HG03571 (cell line): ENCODE measurements around the gene SYNE4.
"Not testable (repeated sequence)": the region's sequence is repeated elsewhere in the genome, so short reads cannot be mapped to it uniquely, and the experiment has no call there.

Experiments
- ATAC-seq: cut with Tn5 transposase; IDR thresholded peaks from one replicate; pipeline ENCODE4 v1.9.1; 2021; ENCODE audit not compliant: unreplicated experiment

The SYNE4 gene

DNA sequence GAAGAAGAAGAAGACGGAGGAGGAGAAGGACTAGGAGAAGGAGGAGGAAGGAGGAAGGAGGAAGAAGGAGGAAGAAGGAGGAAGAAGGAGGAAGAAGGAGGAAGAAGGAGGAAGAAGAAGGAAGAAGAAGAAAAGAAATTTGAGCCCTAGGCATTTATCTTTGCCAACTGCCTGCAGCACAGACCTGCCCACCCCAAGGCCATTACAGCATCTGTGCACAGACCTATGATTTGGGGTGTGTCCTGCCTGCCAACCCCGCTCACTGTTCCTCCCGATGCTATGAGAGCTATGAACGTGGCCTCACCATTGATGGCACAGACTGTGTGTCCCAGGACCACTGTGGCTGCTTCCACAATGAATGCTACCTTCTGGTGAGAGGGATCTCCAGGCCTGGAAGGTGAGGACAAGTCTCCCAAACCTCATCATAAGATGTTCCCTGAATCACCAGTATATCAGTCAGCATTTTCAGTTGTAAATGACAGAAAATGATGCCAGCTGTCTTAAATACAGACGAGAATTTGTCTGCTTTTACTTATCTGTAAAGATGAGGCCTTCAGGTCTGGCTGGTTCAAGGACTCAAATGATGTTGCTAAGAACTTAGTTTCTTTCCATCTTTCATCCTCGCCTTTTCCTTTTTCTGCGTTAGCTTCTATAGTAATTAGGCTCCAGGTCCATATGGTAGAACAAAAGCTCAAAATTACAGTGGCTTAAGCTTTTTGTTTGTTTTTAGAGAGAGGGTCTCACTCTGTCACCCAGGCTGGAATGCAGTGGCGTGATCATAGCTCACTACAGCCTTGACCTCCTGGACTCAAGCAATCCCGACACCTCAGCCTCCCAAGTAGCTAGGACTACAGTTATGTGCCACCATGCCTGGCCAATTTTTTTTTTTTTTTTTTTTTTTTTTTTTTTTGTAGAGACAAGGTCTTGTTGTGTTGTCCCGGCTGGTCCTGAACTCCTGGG lies 17.6 kb downstream of the SYNE4 start:
- no peak for ATAC-seq

DNA sequence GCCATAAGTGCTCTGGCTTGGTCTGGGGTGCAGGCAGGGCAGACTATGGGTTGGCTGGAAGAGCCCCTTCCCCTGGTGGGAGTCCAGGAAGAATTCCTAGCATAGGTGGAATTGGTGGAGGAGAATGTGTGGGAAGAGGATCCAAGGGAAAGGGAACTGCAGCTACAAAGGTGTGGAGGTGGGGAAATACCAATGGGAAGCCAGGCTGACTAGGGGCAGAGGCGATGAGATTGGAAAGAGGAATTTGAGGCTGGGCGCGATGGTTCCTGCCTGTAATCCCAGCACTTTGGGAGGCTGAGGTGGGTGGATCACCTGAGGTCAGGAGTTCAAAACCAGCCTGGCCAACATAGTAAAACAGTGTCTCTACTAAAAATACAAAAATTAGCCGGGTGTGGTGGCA lies 18.5 kb downstream of the SYNE4 start:
- no peak for ATAC-seq

DNA sequence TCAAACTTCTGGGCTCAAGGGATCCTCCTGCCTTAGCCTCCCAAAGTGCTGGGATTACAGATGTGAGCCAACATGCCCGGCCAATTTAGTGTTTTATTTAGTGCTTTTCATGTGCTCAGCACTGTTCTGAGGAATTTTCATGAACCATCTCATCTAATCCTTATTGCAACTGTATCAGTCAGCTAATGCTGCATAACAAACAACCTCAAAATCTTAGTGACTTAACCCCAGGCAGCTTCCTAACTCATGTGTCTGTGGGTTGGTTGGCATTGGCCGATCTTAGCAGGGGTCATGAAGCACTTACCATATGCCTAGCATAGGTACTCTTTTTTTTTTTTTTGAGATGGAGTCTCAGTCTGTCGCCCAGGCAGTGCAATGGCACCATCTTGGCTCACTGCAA lies 19.8 kb downstream of the SYNE4 start:
- ATAC-seq = no peak

DNA sequence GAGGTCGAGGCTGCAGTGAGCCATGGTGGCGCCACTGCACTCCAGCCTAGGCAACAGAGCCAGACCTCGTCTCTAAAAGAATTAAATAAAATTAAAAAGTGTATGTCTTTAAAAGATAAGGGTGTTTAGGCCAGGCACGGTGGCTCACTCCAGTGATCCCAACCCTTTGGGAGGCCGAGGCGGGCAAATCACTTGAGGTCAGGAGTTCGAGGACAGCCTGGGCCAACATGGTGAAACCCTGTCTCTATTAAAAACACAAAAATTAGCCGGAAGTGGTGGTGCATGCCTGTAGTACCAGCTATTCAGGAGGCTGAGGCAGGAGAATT lies 21.1 kb downstream of the SYNE4 start:
- ATAC-seq = no peak

DNA sequence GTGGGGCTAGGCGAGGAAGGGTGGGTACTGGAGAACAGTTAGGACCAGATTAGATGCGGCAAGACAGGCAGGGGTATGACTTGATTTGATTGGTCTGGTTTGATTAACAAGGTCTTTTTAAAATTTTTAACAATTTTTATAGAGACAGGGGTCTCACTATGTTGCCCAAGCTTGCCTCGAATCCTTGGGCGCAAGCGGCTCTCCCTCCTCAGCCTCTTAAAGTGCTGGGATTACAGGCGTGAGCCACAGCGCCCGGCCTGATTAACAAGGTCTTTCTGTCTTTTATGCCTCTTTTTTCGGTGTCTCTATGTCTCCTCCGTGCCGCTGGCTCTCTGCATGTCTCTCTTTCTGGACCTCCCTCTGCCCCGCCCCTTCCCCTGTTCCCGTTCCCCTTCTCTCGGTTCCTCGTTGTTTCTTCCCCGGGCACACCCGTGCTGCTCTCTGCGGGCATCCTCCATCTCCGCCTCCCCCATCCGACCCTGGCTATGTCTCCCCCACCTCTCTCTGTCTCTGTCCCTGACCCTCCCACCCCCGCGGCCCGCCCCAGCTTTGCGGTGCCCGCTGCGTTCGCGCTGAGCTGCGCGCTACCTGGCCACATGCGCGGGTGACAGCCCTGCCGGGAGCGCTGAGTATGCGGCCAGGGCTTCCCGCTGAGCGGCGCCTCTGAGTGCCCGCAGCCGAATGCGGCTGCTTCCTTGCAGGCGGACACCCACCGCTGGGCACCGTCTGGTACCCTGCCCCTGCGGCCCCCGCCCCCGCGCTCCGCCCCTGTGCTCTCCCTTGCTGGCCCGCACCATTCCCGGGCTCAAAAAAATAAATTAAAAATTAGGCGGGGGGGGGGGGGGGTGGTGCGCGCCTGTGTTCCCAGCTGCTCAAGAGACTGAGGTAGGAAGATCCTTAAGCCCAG lies 21.7 kb downstream of the SYNE4 start:
- no peak for ATAC-seq

DNA sequence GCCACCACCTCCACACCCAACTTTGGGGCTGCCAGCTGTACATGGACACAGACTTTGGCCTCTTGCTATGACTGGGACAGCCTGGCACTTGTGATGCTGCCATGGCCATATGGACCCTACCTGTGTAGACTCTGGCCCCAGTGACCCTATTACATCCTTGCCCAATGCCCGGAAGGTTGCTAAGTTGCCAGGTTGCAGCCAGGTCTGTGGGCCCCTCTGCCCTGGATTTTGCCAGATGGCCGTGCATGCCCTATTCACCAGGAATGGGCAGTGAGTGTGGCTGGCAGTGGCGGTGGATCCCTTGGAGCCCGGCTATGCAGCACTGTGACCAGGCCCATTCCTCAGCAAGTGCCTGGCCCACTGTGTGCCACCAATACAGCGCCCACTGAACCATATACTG lies 22.5 kb downstream of the SYNE4 start:
- no peak for ATAC-seq

DNA sequence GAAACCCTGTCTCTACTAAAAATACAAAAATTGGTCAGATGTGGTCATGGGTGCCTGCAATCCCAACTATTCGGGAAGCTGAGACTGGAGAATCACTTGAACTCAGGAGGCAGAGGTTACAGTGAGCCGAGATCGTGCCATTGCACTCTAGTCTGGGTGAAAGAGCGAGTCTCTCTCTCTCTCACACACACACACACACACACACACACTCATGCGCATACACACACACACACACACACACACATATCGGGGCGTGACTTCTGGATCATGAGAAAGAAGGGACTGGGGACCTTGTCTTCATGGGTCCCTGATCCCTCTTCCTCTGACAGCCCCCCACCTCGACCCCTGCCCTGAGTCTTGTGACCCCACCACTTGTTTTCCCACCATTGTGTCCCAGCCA lies 25.4 kb downstream of the SYNE4 start:
- no peak for ATAC-seq

DNA sequence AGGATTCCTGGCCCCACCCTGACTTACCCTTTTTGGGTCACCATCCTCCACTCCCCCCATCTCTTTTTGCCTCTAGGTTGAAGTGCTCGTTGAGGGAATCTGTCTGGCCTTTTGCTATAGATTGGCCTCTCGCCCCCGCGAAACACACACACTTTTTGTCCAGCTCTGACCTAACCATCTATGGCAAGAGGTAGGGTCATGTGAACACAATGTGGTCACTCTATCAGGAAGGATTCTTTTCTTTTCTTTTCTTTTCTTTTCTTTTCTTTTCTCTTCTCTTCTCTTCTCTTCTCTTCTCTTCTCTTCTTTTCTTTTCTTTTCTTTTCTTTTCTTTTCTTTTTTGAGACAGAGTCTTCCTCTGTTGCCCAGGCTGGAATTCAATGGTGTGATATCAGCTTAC lies 27.6 kb downstream of the SYNE4 start:
- ATAC-seq = not testable (repeated sequence)

DNA sequence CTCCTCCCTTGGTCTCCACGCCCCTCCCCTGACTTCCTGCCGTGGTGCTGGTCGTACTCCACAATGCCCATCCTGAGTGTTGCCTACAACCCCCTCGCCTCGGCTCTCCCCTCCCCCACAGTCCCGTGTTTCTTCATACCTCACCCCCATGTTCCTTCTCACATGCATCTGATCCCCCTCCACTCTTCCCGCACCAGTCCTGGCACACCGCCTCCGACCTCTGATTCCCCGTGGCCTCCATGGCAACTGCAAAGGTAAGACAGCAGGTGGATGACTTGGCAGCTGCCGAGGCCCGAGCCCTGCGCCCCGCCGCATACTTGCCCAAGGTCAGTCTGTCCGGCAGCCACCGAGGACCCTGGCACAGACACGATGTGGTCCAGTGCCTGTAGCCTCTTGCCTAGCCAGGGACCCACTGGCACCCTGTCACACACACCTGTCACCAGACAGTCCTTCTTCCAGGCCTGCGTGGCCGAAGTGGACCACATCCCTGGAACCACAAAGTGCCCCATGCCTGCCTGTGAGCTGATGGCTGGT lies 29.7 kb downstream of the SYNE4 start:
- no peak for ATAC-seq

DNA sequence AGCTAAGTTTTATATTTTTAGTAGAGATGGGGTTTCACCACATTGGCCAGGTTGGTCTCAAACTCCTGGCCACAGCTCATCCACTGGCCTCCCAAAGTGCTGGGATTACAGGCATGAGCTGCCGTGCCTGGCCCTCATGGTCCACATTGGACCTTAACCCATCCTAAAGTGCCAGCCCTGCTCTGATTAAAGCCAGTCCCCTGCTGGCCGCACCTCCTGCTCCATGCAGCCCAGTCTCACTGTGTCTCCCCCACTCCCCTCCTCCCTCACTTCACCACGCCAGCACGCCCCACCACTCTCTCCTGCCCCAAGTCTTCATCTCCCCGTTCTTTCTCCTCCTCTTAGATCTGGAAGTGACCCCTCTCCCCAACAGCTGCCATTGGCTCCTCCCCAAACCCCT lies 30.3 kb downstream of the SYNE4 start:
- ATAC-seq = no peak

DNA sequence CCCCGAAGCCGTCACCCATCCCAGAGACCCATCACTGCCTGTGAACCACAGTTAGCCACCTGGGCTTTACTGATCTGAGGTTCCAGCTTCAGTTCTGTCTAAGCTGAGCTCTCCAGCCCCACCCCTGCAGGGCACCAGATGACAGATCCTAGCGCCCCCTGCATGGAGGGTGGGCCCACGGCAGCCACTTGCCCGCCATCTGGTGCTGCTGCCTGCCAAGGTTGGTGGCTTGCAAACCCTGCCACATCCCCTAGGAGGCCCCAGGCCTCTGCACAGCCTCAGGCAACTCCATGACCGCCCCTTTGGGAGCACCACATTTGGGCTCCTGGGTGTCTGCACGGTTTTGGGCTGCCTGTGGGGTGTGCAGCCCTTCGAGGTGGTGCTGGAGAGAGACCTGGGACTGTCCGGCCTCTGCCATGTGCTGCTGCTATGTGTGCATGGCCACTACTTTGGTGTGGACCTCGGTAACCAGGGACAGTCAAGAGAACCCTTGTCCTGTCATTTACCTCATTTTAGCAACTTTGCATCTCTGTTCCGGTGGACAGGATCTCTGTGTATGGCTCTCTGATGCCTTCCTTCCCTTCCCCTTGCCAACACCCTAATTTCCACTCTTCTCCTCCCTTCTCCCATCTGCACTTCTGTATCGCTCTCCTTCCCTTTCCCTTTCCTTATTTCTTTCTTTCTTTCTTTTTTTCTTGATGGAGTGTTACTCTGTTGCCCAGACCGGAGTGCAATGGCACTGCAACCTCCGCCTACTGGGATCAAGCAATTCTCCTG lies 31.0 kb downstream of the SYNE4 start:
- no peak for ATAC-seq

DNA sequence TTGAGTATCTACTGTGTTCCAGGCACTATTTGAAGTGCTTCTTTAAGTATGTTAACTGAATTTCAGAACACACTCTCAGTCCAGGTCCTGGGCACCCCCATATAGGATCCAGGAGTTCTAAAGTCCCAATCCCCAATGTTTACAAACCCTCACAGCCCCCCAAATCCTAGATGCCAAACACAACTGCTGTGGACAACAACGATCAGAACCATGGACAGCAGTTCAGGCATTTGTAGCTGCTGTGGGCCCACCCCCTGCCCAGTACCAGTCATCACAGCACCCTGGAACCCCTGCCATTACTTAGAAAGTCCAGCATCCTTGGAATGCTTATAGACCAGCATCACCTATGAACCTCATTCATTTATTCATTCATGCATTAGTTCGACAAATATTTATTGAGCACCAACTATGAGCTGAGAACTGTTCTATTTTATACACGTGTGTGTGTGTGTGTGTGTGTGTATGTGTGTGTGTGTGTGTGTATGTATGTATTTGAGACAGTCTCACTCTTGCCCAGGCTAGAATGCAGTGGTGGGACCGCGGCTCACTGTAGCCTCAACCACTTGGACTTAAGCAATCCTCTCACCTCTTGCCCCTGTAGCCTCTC lies 32.9 kb downstream of the SYNE4 start:
- no peak for ATAC-seq

DNA sequence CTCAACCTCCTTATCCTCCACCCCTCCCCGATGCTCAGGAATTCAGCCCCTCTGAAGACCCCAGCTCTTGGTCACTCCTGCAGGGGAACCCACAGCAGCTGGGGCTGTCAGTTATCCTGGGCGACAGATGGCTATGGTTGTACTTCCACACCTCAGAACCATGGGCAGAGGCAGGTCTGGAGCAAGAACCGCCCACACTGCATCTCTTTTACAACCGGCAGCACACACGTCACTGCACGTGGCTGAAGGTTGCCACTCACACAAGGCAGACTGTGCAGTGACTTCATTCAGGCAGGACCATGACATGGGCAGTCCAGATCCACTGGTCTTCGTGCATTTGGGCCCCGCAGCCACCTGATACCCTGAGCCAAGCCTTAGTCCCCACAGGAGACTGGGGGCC lies 35.1 kb downstream of the SYNE4 start:
- ATAC-seq = no peak

DNA sequence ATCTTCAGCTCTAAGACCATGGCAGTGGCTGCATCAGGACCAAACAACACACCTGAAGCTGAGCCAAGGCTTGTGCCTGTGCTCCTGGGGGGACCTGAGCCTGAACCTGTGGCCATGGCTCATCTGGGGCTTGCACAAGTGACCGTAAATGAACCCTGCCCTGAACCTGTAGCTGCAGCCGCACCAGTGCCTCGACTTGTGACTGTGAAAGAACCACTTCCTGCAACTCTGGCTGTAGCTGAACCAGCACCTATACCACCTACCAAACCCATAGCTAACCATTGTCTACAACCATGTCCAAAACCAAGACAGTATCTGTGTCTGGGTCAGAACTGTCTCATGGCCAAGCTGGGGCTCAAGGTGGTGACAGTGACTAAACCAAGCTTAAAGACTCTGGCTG lies 41.8 kb downstream of the SYNE4 start:
- no peak for ATAC-seq

DNA sequence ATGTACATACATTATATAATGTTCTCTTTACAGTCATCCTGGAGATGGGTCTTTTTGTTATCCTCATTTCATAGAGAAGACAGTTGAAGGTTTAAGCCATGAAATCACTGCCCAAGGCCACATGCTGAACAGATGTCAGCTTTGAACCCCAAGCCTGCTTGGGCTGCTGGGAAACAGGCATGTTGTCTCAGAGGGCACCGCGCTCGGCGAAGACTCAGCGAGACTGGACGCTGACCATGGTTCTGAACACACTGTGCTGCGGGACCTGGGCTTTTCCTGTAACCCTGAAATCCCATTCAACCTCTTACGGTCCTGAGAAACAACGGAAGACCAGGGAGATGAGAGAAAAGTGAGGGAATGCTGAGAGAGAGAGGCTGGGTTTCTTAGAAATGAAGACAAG lies 45.1 kb downstream of the SYNE4 start:
- no peak for ATAC-seq

DNA sequence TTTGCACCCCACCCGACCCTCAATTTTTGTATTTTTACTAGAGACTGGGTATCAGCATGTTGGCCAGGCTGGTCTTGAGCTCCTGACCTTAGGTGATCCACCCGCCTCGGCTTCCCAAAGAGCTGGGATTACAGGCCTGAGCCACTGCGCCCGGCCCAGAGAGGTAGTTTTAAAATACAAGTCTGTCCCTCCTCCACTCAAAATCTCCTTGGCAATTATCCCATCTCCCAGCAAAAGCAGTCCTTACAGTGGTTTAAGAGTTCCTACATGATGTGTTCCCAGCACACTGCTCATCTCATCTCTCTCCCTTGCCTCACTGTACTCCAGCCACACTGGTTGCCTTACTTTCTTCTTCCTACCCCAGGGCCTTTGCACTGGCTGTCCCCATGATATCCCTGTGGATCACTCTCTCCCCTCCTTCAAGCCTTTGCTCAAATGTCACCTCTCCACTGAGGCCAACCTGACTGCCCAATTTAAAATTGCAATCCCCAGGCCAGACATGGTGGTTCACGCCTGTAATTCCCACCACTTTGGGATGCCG lies 48.1 kb downstream of the SYNE4 start:
- ATAC-seq = no peak

DNA sequence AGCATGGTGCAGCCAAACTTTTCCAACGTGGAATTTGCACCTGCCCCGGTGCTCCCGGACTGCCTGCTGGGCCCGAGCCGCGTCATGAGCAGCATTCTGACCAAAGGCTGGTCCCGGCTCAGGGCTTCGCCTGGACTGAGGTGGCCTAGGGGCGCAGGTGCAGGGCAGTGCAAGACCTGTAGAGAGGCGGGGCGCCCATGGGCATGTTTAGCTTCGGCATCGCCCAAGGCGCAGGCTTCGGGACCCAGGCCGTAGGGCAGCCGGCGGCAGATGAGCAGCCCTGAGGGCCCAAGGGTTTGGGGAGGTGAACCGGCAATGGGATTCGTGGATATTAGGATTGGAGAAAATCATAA lies 48.7 kb downstream of the SYNE4 start:
- ATAC-seq = no peak

DNA sequence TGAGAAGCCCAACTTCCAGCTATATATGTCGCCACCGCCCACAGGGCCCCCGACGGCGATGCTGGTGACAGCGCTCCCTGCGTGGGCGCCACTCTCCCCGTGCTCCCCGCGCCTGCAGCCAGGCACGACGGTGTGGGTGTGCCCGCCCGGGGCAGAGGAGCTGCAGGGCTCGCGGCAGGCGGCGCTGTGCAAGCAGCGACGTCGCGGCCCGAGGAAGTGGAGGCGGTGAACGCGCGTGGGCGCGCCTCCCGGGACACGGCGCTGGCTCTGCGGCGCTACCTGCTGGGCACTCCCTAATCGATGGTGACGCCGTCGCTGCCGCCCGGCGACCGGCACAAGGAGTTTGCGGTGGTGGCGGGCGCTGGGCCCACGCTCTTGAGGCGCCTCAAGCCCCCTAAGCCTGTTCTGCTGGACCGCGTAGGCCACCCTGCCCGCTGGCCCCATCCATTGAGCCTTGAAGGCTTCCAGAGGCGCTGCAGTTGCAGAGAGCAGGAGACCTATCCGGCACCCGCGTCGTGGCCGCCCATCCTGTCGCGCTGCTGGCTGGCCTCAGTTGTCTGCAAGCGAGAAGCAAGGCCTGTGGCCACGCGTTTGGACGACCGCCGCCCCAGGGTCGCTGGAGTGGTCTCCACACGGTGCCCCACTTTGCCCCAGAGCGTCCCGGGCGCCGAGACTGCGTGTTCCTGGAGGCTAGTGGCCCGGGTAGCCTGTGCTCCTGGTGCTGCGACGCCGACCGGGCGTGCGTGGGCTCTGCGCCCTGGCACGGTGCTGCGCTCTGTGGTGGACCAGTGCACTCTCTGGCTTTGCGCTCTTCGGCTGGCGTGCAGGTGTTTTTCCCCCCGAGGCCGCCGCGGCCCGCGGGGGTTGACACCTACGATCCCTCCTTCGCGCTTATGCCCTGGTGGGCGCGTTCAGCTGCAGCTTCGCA lies 49.3 kb downstream of the SYNE4 start:
- no peak for ATAC-seq

DNA sequence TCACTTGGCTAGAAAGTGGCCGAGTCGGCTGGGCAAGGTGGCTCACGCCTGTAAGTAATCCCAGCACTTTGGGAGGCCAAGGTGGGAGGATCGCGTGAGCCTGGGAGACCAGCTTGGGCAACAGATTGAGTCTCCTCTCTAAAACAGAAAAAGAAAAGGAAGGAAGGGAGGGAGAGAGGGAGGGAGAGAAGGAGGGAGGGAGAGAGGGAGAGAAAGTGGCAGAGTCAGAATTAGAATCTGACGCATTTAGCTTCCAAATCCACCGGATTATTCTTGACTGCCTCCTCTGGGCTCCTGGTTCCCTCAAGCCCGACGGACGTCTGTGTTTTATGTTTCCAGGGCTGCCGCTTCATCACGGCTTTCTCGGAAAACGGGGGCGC lies 50.0 kb downstream of the SYNE4 start:
- no peak for ATAC-seq
